Naive thymus-derived CD8-positive, alpha-beta T cell (primary cell): ENCODE measurements around the gene EIF4E2. TPM values are rescaled to one million over a fixed set of nuclear protein-coding genes. Genes with fewer than 3 reads are reported as not detected.

Experiments
- ATAC-seq, 2 donors: fragments of 150-1000 bp; cut with Tn5 transposase in 1 of 2; sonication (Bioruptor Pico), chemical (Tn5 transposase) in 1 of 2; 1 replicate in 1 of 2; 2 replicates in 1 of 2; pipeline ENCODE4 v1.10.0; 2021; ENCODE audit warnings: mild to moderate bottlenecking in 2 of 2, moderate library complexity in 2 of 2
- POLR2A ChIA-PET: fragments of 350-600 bp; sonication (Branson Sonifier 250); formaldehyde crosslinking; loops from one replicate; lab custom pipeline; 2021; ENCODE audit warnings: antibody characterized with exemption; lab: Charles Lee
- DNase-seq, 10 donors: peaks; one replicate each; pipeline versions ENCODE4 v3.0.0 to v3.0.0-alpha.2; 2020 to 2022
- H3K27ac Mint-ChIP-seq, 10 donors: one replicate each; pipeline ENCODE4 v1.8.0; 2020 to 2022; ENCODE audit warnings: mild to moderate bottlenecking in 10 of 10, mixed read lengths in 10 of 10, moderate library complexity in 4 of 10, inconsistent platforms in 1 of 10
- H3K27me3 Mint-ChIP-seq, 5 donors: one replicate each; pipeline ENCODE4 v1.8.0; 2021 to 2022; ENCODE audit warnings: mixed read lengths in 5 of 5
- H3K36me3 Mint-ChIP-seq, 3 donors: one replicate each; pipeline ENCODE4 v1.8.0; 2020 to 2022; ENCODE audit warnings: mixed read lengths in 3 of 3, mild to moderate bottlenecking in 2 of 3, inconsistent platforms in 1 of 3
- H3K4me1 Mint-ChIP-seq, 4 donors: one replicate each; pipeline ENCODE4 v1.8.0; 2021 to 2022; ENCODE audit warnings: mixed read lengths in 4 of 4
- H3K4me3 Mint-ChIP-seq, 10 donors: one replicate each; pipeline ENCODE4 v1.8.0; 2020 to 2022; ENCODE audit warnings: mild to moderate bottlenecking in 10 of 10, mixed read lengths in 10 of 10, moderate library complexity in 6 of 10, inconsistent platforms in 1 of 10
- H3K9me3 Mint-ChIP-seq, 9 donors: one replicate each; pipeline ENCODE4 v1.8.0; 2020 to 2022; ENCODE audit warnings: mixed read lengths in 9 of 9, mild to moderate bottlenecking in 3 of 9, inconsistent platforms in 1 of 9, moderate library complexity in 1 of 9
- polyA plus RNA-seq, 3 donors: library from polyadenylated mRNA; unstranded; fragments of 300-500 nt; fragmentation: Illumina TruSeq; gene quantifications; one replicate each; pipeline ENCODE4 v1.2.3, GENCODE V29; 2021
- total RNA-seq, 8 experiments: library from RNA in 2 of 8; stranded (reverse) in 2 of 8; gene quantifications; one replicate each; pipeline ENCODE4 v1.2.3 and lab custom pipeline; 2021 to 2026

Gene EIF4E2
- total and polyA plus RNA-seq, 5 experiments from 2014 or later = 41.5 to 64.0 (median 49.3) TPM

DNA sequence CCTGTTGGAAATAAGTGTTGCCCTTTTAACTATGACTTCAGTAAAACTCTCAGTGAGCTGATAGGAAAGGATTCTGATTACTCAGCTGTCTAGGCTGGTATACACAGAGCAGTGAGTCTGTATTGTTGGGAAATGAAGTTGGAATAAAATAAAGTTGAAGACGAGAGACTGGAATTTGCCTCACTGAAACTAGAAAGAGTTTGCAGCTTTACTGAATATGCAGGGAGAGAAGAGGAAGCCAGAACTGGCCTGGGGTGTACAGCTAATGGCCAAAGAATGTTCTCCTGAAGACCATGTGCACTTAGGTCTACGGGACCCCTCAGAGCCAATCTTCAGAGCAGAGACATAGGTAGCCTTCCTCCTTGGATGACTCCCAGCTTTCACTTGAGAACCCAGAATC lies 26.5 kb downstream of the EIF4E2 start:
- no peaks in the 10 kb centered on the region for H3K27me3 Mint-ChIP-seq
- H3K4me3 Mint-ChIP-seq = no peak overlapping the region
- H3K27ac Mint-ChIP-seq = no peak overlapping the region
- DNase-seq (no peak), ATAC-seq (no peak)
- POLR2A ChIA-PET = no interaction called here
- no peaks in the 10 kb centered on the region for H3K4me1 Mint-ChIP-seq
- no peaks in the 10 kb centered on the region for H3K9me3 Mint-ChIP-seq
- peaks cover 8 to 81% (median 29%) of the 10 kb centered on the region in 3 donors for H3K36me3 Mint-ChIP-seq

GRCh38 chr2:232577841-232578240 lies 27.4 kb downstream of the EIF4E2 start:
- peaks cover 16 to 81% (median 36%) of the 10 kb centered on the region in 3 donors for H3K36me3 Mint-ChIP-seq
- POLR2A ChIA-PET = interaction anchor here (0.6 kb wide), 1 partner anchor 28 kb away, joined by 6 read pairs; no protein-coding TSS in a partner anchor
- no peak overlapping the region for H3K27ac Mint-ChIP-seq

GRCh38 chr2:232578626-232579025 lies 28.1 kb downstream of the EIF4E2 start:
- POLR2A ChIA-PET = no interaction called here
- ATAC-seq (no peak), DNase-seq (no peak)
- Mint-ChIP-seq H3K9me3 (peaks cover 0 to 5% (median 0%) of the 10 kb centered on the region in 9 donors), H3K27me3 (no peaks in the 10 kb centered on the region), H3K27ac (no peak overlapping the region), H3K36me3 (peaks cover 21 to 81% (median 43%) of the 10 kb centered on the region in 3 donors), H3K4me3 (no peak overlapping the region), H3K4me1 (no peaks in the 10 kb centered on the region)

More at GRCh38 chr2:232577841-232578240, 27.4 kb downstream of the EIF4E2 start:
- ATAC-seq (no peak), DNase-seq (no peak)
- Mint-ChIP-seq H3K27me3 (no peaks in the 10 kb centered on the region), H3K9me3 (peaks cover 0 to 5% (median 0%) of the 10 kb centered on the region in 9 donors), H3K4me3 (no peak overlapping the region), H3K4me1 (no peaks in the 10 kb centered on the region)

DNA sequence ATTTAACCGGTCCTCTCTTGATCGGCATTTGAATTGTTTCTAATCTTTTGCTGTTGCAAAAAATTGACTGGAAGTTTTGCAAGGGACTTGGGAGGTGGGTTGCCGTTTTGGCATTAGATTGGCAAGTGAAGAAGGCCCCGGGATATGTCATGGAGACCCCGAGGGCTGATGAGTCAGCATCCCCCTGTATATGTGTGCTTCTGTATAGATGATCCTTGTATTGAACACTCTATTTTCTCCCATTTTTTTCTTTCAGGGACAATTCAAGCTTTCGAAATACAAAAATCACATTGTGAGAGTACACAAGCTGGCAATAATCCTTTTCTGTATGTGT lies 30.1 kb downstream of the EIF4E2 start:
- ATAC-seq = no peak
- POLR2A ChIA-PET = no interaction called here
- H3K4me1 Mint-ChIP-seq = no peaks in the 10 kb centered on the region
- H3K4me3 Mint-ChIP-seq = no peak overlapping the region
- no peak for DNase-seq
- peaks cover 0 to 9% (median 0%) of the 10 kb centered on the region in 9 donors for H3K9me3 Mint-ChIP-seq
- H3K27me3 Mint-ChIP-seq = no peaks in the 10 kb centered on the region
- no peak overlapping the region for H3K27ac Mint-ChIP-seq
- peaks cover 28 to 72% (median 41%) of the 10 kb centered on the region in 3 donors for H3K36me3 Mint-ChIP-seq

- H3K9me3 Mint-ChIP-seq = peaks cover 0 to 9% (median 0%) of the 10 kb centered on the region in 9 donors
- no peak overlapping the region for H3K4me3 Mint-ChIP-seq
- H3K36me3 Mint-ChIP-seq = peaks cover 28 to 63% (median 38%) of the 10 kb centered on the region in 3 donors
These were observed 31.2 kb downstream of the EIF4E2 start for GRCh38 chr2:232581725-232582124.

GRCh38 chr2:232584238-232584637 lies 33.7 kb downstream of the EIF4E2 start:
- no peak overlapping the region for H3K4me3 Mint-ChIP-seq
- H3K27me3 Mint-ChIP-seq = no peaks in the 10 kb centered on the region
- POLR2A ChIA-PET = no interaction called here
- peaks cover 0 to 9% (median 0%) of the 10 kb centered on the region in 9 donors for H3K9me3 Mint-ChIP-seq
- ATAC-seq (no peak), DNase-seq (no peak)
- peaks cover 28 to 44% (median 38%) of the 10 kb centered on the region in 3 donors for H3K36me3 Mint-ChIP-seq
- H3K27ac Mint-ChIP-seq = no peak overlapping the region
- H3K4me1 Mint-ChIP-seq = peaks cover 0 to 4% (median 0%) of the 10 kb centered on the region in 4 donors

More at GRCh38 chr2:232581725-232582124, 31.2 kb downstream of the EIF4E2 start:
- POLR2A ChIA-PET = no interaction called here
- Mint-ChIP-seq H3K4me1 (peaks cover 0 to 2% (median 0%) of the 10 kb centered on the region in 4 donors), H3K27me3 (no peaks in the 10 kb centered on the region), H3K27ac (no peak overlapping the region)
- ATAC-seq = no peak
- no peak for DNase-seq

GRCh38 chr2:232586943-232587505 lies 36.5 kb downstream of the EIF4E2 start:
- peaks cover 0 to 9% (median 0%) of the 10 kb centered on the region in 9 donors for H3K9me3 Mint-ChIP-seq
- DNase-seq = no peak
- H3K27me3 Mint-ChIP-seq = no peaks in the 10 kb centered on the region
- H3K27ac Mint-ChIP-seq = no peak overlapping the region
- H3K4me1 Mint-ChIP-seq = peaks cover 0 to 4% (median 0%) of the 10 kb centered on the region in 4 donors
- peaks cover 20 to 29% (median 25%) of the 10 kb centered on the region in 3 donors for H3K36me3 Mint-ChIP-seq
- no peak for ATAC-seq
- H3K4me3 Mint-ChIP-seq = no peak overlapping the region
- POLR2A ChIA-PET = no interaction called here

GRCh38 chr2:232587512-232587911 lies 37.0 kb downstream of the EIF4E2 start:
- Mint-ChIP-seq H3K4me3 (no peak overlapping the region), H3K4me1 (peaks cover 0 to 4% (median 0%) of the 10 kb centered on the region in 4 donors), H3K27ac (no peak overlapping the region), H3K9me3 (peaks cover 0 to 6% (median 0%) of the 10 kb centered on the region in 9 donors), H3K27me3 (no peaks in the 10 kb centered on the region), H3K36me3 (peaks cover 16 to 24% (median 20%) of the 10 kb centered on the region in 3 donors)
- POLR2A ChIA-PET = no interaction called here
- ATAC-seq (no peak), DNase-seq (no peak)

DNA sequence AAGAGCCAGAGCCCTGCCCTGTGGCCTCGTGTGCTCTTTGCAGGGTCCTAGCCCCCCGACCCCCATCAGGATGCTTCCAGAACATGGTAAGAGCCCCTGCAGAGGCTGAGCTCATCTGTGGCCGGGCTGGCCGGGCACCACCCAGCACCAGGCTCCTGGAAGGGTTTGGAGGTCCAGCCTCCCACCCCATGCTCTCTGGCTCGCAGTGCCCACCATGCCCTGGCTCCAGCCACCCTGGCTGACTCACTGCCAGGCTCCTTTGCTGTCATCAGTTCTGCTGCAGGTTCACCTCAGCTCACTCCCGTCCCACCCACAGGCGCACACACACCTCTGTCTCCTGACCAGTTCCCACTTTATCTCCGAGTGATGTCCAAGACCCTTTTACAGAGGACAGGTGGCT lies 37.5 kb downstream of the EIF4E2 start:
- Mint-ChIP-seq H3K4me3 (no peak overlapping the region), H3K4me1 (peaks cover 0 to 4% (median 0%) of the 10 kb centered on the region in 4 donors), H3K36me3 (peaks cover 12 to 19% (median 15%) of the 10 kb centered on the region in 3 donors), H3K27ac (no peak overlapping the region), H3K27me3 (no peaks in the 10 kb centered on the region), H3K9me3 (peaks cover 0 to 4% (median 0%) of the 10 kb centered on the region in 9 donors)
- no peak for ATAC-seq
- POLR2A ChIA-PET = no interaction called here
- DNase-seq = no peak

DNA sequence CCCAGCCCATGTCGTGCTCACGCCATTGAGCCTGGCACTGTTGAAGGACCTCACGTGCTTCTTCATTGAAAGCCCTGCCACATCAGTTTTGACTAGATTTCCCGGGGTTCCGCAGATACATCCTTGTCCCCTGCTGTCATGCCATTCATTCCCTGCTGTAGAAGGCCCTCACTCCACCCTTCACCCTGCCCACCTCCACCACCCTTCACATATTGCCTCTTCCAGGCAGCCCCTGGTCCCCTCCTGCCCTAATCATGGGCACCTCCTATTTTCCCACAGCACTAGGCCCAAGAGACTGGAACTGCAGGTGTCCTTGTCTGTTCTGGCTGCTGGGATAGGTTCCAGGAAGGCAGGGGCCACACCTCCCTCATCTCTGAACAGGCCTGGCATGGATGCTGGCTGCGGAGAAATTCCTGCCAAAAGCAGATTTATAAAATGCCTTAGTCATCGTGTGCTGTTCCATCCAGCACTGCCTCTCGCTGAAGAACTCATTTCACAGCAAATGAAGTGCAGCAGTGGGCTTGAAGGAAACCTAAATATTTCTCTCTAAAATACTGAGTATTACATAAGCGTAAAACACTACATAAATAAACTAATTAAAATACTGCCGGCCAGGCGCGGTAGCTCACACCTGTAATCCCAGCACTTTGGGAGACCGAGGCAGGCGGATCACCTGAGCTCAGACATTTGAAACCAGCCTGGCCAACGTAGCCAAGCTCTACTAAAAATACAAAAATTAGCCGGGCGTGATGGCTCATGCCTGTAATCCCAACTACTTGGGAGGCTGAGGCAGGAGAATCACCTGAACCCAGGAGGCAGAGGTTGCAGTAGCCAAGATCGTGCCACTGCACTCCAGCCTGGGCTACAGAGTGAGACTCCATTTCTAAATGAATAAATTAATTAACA lies 38.4 kb downstream of the EIF4E2 start:
- POLR2A ChIA-PET = no interaction called here
- Mint-ChIP-seq H3K4me1 (peaks cover 0 to 4% (median 0%) of the 10 kb centered on the region in 4 donors), H3K27ac (peak overlapping the region in 1 of 10 donors; percentile 60), H3K9me3 (peaks cover 0 to 1% (median 0%) of the 10 kb centered on the region in 9 donors), H3K4me3 (no peak overlapping the region), H3K27me3 (no peaks in the 10 kb centered on the region), H3K36me3 (peaks cover 5 to 10% (median 7%) of the 10 kb centered on the region in 3 donors)
- ATAC-seq (no peak), DNase-seq (no peak)

DNA sequence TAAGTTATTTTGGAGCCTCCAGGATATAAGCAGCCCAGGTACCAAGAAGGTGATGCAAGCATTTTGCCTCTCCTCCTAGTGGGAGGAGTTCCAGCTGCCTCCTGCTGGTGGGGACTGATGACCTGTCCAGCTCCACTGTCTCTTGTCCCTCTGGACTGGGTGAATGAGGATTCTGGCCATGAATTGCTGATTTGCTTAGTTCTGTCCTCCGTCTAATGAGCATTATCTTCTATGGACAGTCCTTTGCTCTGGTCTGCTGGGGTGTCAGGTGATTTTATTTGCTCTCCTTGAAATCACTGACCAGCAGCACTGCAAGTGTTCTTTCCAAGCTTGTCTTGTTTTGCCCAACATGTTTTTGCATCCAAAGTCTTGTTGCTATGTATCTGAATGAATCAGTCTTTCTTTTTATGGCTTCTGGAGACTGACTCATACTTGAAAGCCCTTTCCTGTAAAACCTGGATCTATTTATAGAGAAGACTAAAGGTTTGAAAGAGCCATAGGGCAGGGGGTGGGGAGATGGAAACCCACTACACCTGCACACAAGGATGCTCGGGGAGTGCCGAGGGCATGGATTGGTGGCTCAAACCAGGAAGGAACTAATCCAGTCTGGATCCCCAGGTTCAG lies 42.4 kb downstream of the EIF4E2 start:
- POLR2A ChIA-PET = no interaction called here
- H3K27ac Mint-ChIP-seq = no peak overlapping the region

DNA sequence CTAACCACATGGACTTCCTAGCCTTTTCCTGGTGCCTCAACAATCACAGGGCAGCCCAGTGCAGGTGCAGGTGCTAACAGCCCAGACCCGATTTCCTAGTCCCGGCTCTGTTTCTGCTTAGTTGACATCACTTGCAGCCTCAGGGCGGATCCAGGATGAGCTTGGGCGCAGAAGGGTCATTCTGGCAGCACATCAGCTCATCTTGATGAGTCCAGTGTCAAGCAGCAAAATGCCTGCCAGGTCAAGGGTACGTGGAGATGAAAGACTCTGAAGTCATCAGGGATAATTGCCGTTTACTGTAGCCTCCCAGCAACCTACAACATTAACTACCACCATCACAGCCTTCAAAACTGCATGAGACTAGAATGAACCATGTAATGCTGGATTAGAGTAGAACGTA lies 43.5 kb downstream of the EIF4E2 start:
- no peak for ATAC-seq
- H3K27ac Mint-ChIP-seq = no peak overlapping the region
- H3K36me3 Mint-ChIP-seq = peaks cover 0 to 2% (median 0%) of the 10 kb centered on the region in 3 donors
- DNase-seq = no peak
- POLR2A ChIA-PET = interaction anchor here (0.5 kb wide), 1 partner anchor 198 kb away, joined by 4 read pairs; no protein-coding TSS in a partner anchor
- no peaks in the 10 kb centered on the region for H3K4me1 Mint-ChIP-seq
- peaks cover 0 to 6% (median 0%) of the 10 kb centered on the region in 9 donors for H3K9me3 Mint-ChIP-seq
- H3K4me3 Mint-ChIP-seq = no peak overlapping the region
- no peaks in the 10 kb centered on the region for H3K27me3 Mint-ChIP-seq

More for the DNA sequence above, 42.4 kb downstream of the EIF4E2 start:
- peaks cover 0 to 2% (median 0%) of the 10 kb centered on the region in 4 donors for H3K4me1 Mint-ChIP-seq
- no peak for DNase-seq
- no peak overlapping the region for H3K4me3 Mint-ChIP-seq
- H3K27me3 Mint-ChIP-seq = no peaks in the 10 kb centered on the region
- H3K9me3 Mint-ChIP-seq = peaks cover 0 to 6% (median 0%) of the 10 kb centered on the region in 9 donors
- ATAC-seq = no peak
- peaks cover 0 to 2% (median 0%) of the 10 kb centered on the region in 3 donors for H3K36me3 Mint-ChIP-seq
